Myometrial cell (primary cell): ENCODE data around the gene MAB21L1. TPM values are rescaled to one million over a fixed set of nuclear protein-coding genes. Genes with fewer than 3 reads are reported as not detected.

Source experiments
- total RNA-seq: library from RNA; depleted of rRNA; stranded (reverse); fragments of >200 nt; gene quantifications from 2 replicates; pipeline ENCODE4 v1.2.3, GENCODE V29; 2015

MAB21L1 gene
- total RNA-seq: not detected in 2 replicates

DNA sequence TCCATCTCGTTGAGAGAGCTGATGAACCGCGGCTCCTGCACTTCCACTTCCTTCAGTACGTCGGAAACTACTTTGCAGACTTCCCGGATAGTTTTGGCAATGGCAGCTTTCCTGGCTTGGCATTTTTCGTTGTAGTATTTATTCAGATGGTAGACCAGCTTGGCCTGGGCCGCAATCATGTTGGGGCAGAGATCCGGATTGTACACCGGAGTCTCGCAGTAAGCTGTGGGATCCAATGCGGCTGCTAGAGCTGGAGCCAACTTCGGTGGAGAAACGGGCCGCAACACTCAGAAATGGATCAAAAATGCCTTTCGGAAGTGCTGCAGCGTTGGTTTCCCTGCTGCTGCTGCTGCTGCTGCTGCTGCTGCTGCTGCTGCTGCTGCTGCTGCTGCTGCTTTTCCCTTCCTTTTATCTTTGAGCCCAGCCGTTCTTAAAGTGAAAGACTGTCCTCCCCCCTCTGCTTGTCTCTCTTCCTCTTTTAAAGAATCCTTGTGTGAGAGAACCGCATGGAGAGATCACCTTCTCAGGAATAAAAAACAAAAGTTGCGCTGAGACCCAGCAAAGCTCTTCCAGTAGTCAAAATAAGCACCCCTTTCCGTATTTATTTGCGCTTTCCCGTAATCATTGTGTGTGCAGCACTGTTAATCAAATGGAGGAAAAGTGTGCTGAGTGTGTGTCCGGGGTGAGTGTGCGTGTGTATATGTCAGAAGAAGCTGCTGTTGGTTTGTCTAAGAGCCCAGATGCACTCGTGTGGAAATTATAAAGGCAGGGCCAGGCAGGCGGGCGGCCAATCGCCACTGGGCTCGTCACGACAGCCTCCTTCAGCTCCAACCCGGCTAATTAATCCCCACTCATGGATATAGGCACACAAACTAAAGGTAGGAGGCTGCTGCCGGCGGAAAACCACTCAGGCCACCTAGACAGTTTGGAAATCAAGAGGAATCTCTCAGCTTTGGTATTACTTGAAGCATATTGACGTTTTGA, at the start of gene MAB21L1:
TSS of gene MAB21L1 (minus strand) at position 730 of the 984 bp plus-strand sequence. CDS start at position 179, 551 bp downstream.

